NB4 (cell line): Measurements from ENCODE around the gene FCRL3.

ENCODE experiments used
- CTCF ChIP-seq: IDR thresholded peaks from one replicate; pipeline ENCODE4 v1.5.1; 2012; ENCODE audit warnings: low read depth, low read length
- MAX ChIP-seq: IDR thresholded peaks from 2 replicates; pipeline ENCODE4 v1.6.1; 2011; ENCODE audit warnings: low read depth, low read length
- POLR2A ChIP-seq: IDR thresholded peaks from 2 replicates; pipeline ENCODE4 v1.6.1; 2011; ENCODE audit warnings: mild to moderate bottlenecking; ENCODE audit not compliant: insufficient read length; ENCODE audit errors: extremely low read depth

- TF ChIP-seq CTCF = no peak
- no peak for TF ChIP-seq POLR2A
- TF ChIP-seq MAX = no peak
Observed at GRCh38 chr1:157695417-157695816, 5.2 kb downstream of the FCRL3 start.
